GM18505 (cell line): ENCODE measurements around the gene CANX.
"Not testable (repeated sequence)": the region's sequence is repeated elsewhere in the genome, so short reads cannot be mapped to it uniquely, and the experiment has no call there.

Experiments
- ATAC-seq: cut with Tn5 transposase; IDR thresholded peaks from one replicate; pipeline ENCODE4 v1.9.1; 2021; ENCODE audit not compliant: unreplicated experiment
- POLR2A ChIP-seq: IDR thresholded peaks from 4 replicates; pipeline ENCODE4 v1.6.1; 2011; ENCODE audit warnings: borderline replicate concordance; ENCODE audit not compliant: insufficient read depth, insufficient read length; ENCODE audit errors: extremely low read depth

The CANX gene

GRCh38 chr5:179698935-179699615 is at the start of gene CANX:
CANX (plus strand) TSS chr5:179698967; CDS start chr5:179705682, 6,715 bp downstream.
- ATAC-seq, result peak; percentile 7

GRCh38 chr5:179649166-179649703 is 49.5 kb upstream of the CANX start:
- ATAC-seq, result not testable (repeated sequence)

More at GRCh38 chr5:179698935-179699615, at the start of gene CANX:
- TF ChIP-seq POLR2A, result peak; percentile 73

GRCh38 chr5:179650245-179650644 is 48.5 kb upstream of the CANX start:
- not testable (repeated sequence) for ATAC-seq

- not testable (repeated sequence) for ATAC-seq
Measured at GRCh38 chr5:179653135-179653534, 45.6 kb upstream of the CANX start.

GRCh38 chr5:179657302-179658178 is 41.2 kb upstream of the CANX start:
- peak; percentile 89 for ATAC-seq

- ATAC-seq, result peak; percentile 45
Measured at GRCh38 chr5:179658179-179658856, 40.4 kb upstream of the CANX start.

GRCh38 chr5:179661647-179662046 is 37.1 kb upstream of the CANX start:
- ATAC-seq, result not testable (repeated sequence)

- no peak for TF ChIP-seq POLR2A
- ATAC-seq, result no peak
Measured at GRCh38 chr5:179668391-179668790, 30.4 kb upstream of the CANX start.

GRCh38 chr5:179678223-179679013 is 20.3 kb upstream of the CANX start:
- ATAC-seq, result peak; percentile 87

GRCh38 chr5:179679014-179679674 is 19.6 kb upstream of the CANX start:
- no peak for TF ChIP-seq POLR2A
- peak; percentile 18 for ATAC-seq

More at GRCh38 chr5:179678223-179679013, 20.3 kb upstream of the CANX start:
- peak; percentile 97 for TF ChIP-seq POLR2A

- no peak for TF ChIP-seq POLR2A
- ATAC-seq, result no peak
Measured at GRCh38 chr5:179680014-179680779, 18.6 kb upstream of the CANX start.

GRCh38 chr5:179680780-179681401 is 17.9 kb upstream of the CANX start, which contains the start of gene CBY3:
CBY3 (minus strand) TSS chr5:179681034; CDS start chr5:179680918, 116 bp downstream.
- no peak for ATAC-seq
- no peak for TF ChIP-seq POLR2A

GRCh38 chr5:179689212-179689611 is 9.6 kb upstream of the CANX start:
- not testable (repeated sequence) for ATAC-seq
